Panc1 (cell line): ENCODE measurements around the gene HSFX3. TPM values are rescaled to one million over a fixed set of nuclear protein-coding genes. Genes with fewer than 3 reads are reported as not detected.
"Not testable (repeated sequence)": the region's sequence is repeated elsewhere in the genome, so short reads cannot be mapped to it uniquely, and the experiment has no call there.

Experiments used
- ATAC-seq: fragments of 200-7000 bp; cut with Tn5 transposase; 2 replicates; pipeline ENCODE4 v1.9.1; 2020; ENCODE audit warnings: mild to moderate bottlenecking, moderate library complexity
- BruUV-seq: library from RNA; stranded (reverse); fragments of 400-500 nt; replicated peaks from 2 replicates; lab custom pipeline; 2021; lab: Mats Ljungman, UMichigan
- CTCF ChIA-PET: fragments of 300-600 bp; sonication (Branson Sonifier 250); formaldehyde crosslinking; loops from one replicate; lab custom pipeline; 2022; ENCODE audit warnings: antibody characterized with exemption; lab: Charles Lee
- POLR2A ChIA-PET: fragments of 300-600 bp; sonication (Branson Sonifier 250); formaldehyde crosslinking; loops from one replicate; lab custom pipeline; 2022; ENCODE audit warnings: antibody characterized with exemption; lab: Charles Lee
- DNase-seq: peaks from one replicate; pipeline ENCODE4 v3.0.0-alpha.2; 2010; ENCODE audit warnings: low read depth, low spot score
- H3K27ac ChIP-seq: 2 replicates; pipeline ENCODE4 v1.5.1; 2011; ENCODE audit warnings: mild to moderate bottlenecking, low read length, inconsistent platforms
- H3K27me3 ChIP-seq: fragments of 200-500 bp; sonication (Bioruptor generic); 2 replicates; pipeline ENCODE4 v1.6.0; 2014; ENCODE audit warnings: low read length, inconsistent platforms; ENCODE audit not compliant: control insufficient read depth, insufficient read depth
- H3K36me3 ChIP-seq: fragments of 200-500 bp; sonication (Bioruptor generic); 2 replicates; pipeline ENCODE4 v1.5.1; 2014; ENCODE audit warnings: inconsistent platforms, mild to moderate bottlenecking, low read length, moderate library complexity; ENCODE audit not compliant: control insufficient read depth, insufficient read depth
- H3K4me1 ChIP-seq: 2 replicates; pipeline ENCODE4 v1.5.1; 2011; ENCODE audit warnings: inconsistent platforms, mild to moderate bottlenecking, low read length, moderate library complexity; ENCODE audit not compliant: control insufficient read depth, insufficient read depth
- H3K4me3 ChIP-seq, 2 experiments: 2 replicates each; pipeline ENCODE4 v1.5.1; 2011 to 2012; ENCODE audit warnings: low read depth in 2 of 2, low read length in 2 of 2, mild to moderate bottlenecking in 2 of 2, inconsistent platforms in 1 of 2, moderate library complexity in 1 of 2
- H3K9me3 ChIP-seq: fragments of 200-500 bp; sonication (Bioruptor generic); 2 replicates; pipeline ENCODE4 v1.5.1; 2014; ENCODE audit warnings: low read depth, mild to moderate bottlenecking, inconsistent platforms, low read length, moderate library complexity; ENCODE audit not compliant: control insufficient read depth, insufficient read depth
- POLR2AphosphoS5 ChIP-seq: IDR thresholded peaks from 2 replicates; pipeline ENCODE4 v1.6.1; 2012; ENCODE audit warnings: mild to moderate bottlenecking, low read depth, low read length, moderate library complexity
- SIN3A ChIP-seq: IDR thresholded peaks from 2 replicates; pipeline ENCODE4 v1.6.1; 2012; ENCODE audit warnings: low read depth, mild to moderate bottlenecking, low read length, moderate library complexity, borderline replicate concordance; ENCODE audit not compliant: insufficient read depth
- TCF7L2 ChIP-seq: IDR thresholded peaks from 2 replicates; pipeline ENCODE4 v1.6.1; 2011; ENCODE audit warnings: mild to moderate bottlenecking, low read depth, low read length, inconsistent platforms
- in situ Hi-C: cut with HindIII; loops from 2 replicates; pipeline ENCODE4 v1.10.0; 2016; ENCODE audit warnings: low sequenced_read_pairs, low pct_unique_long_range_greater_than_20kb
- intact Hi-C: fragments of 100-400 bp; cut with micrococcal nuclease; formaldehyde crosslinking; loops from one replicate; pipeline ENCODE4 v1.10.0; 2022; ENCODE audit not compliant: unreplicated experiment
- total RNA-seq: library from RNA; stranded (reverse); gene quantifications from one replicate; pipeline ENCODE4 v1.2.1, GENCODE V29; 2021; ENCODE audit not compliant: unreplicated experiment
- TF ChIP-seq, protein P1 (sequence below), 2 experiments: IDR thresholded peaks; 2 replicates each; pipeline ENCODE4 v1.6.1; 2011 to 2012; ENCODE audit warnings: low read depth in 2 of 2, control low read depth in 1 of 2, low read length in 1 of 2, mild to moderate bottlenecking in 1 of 2, moderate library complexity in 1 of 2; ENCODE audit not compliant: insufficient read depth in 1 of 2
- TF ChIP-seq, protein P2 (sequence below): fragments of 450-650 bp; IDR thresholded peaks from 2 replicates; pipeline ENCODE4 v1.5.1; 2017; ENCODE audit warnings: mild to moderate bottlenecking

The HSFX3 gene
- total RNA-seq, 1 experiment from 2014 or later: not detected

DNA sequence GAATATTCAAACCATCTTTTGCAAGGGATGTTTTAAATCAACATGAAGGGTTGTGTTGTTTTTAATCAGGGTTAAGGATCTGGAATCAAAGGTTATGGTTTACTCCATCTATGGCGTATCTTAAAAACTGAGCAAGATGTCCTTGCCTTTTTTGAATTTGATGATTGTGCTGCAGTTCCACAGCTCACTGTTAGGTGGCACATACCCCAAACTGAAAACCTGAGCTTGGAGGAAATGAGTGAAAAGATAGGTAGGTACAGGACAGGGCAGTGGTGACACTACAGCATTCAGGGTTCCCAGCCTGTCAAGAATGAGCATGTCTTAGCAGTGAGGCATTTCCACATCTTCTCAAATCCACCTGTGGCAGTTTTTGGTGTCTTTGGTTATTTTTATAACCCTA lies 22.0 kb downstream of the HSFX3 start:
- TF ChIP-seq POLR2AphosphoS5 (no peak), TCF7L2 (no peak), SIN3A (no peak)
- TF ChIP-seq, protein P1, sequence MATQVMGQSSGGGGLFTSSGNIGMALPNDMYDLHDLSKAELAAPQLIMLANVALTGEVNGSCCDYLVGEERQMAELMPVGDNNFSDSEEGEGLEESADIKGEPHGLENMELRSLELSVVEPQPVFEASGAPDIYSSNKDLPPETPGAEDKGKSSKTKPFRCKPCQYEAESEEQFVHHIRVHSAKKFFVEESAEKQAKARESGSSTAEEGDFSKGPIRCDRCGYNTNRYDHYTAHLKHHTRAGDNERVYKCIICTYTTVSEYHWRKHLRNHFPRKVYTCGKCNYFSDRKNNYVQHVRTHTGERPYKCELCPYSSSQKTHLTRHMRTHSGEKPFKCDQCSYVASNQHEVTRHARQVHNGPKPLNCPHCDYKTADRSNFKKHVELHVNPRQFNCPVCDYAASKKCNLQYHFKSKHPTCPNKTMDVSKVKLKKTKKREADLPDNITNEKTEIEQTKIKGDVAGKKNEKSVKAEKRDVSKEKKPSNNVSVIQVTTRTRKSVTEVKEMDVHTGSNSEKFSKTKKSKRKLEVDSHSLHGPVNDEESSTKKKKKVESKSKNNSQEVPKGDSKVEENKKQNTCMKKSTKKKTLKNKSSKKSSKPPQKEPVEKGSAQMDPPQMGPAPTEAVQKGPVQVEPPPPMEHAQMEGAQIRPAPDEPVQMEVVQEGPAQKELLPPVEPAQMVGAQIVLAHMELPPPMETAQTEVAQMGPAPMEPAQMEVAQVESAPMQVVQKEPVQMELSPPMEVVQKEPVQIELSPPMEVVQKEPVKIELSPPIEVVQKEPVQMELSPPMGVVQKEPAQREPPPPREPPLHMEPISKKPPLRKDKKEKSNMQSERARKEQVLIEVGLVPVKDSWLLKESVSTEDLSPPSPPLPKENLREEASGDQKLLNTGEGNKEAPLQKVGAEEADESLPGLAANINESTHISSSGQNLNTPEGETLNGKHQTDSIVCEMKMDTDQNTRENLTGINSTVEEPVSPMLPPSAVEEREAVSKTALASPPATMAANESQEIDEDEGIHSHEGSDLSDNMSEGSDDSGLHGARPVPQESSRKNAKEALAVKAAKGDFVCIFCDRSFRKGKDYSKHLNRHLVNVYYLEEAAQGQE (IDR thresholded peaks at IDR 0.05; ENCODE audit: insufficient read depth in 1 of 2, low read depth in 2 of 2, low read length in 1 of 2): no peak
- TF ChIP-seq, protein P2, sequence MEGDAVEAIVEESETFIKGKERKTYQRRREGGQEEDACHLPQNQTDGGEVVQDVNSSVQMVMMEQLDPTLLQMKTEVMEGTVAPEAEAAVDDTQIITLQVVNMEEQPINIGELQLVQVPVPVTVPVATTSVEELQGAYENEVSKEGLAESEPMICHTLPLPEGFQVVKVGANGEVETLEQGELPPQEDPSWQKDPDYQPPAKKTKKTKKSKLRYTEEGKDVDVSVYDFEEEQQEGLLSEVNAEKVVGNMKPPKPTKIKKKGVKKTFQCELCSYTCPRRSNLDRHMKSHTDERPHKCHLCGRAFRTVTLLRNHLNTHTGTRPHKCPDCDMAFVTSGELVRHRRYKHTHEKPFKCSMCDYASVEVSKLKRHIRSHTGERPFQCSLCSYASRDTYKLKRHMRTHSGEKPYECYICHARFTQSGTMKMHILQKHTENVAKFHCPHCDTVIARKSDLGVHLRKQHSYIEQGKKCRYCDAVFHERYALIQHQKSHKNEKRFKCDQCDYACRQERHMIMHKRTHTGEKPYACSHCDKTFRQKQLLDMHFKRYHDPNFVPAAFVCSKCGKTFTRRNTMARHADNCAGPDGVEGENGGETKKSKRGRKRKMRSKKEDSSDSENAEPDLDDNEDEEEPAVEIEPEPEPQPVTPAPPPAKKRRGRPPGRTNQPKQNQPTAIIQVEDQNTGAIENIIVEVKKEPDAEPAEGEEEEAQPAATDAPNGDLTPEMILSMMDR: peak; percentile 72
- POLR2A ChIA-PET: no interaction called here
- intact Hi-C loops (no loop called here), in situ Hi-C loops (no loop called here)
- CTCF ChIA-PET: interaction anchor here (0.6 kb wide), 3 partner anchors 9 to 1159 kb away, joined by 3 to 9 read pairs (median 3); no protein-coding TSS in a partner anchor
- DNase-seq: peak; percentile 28
- no peaks in the 10 kb centered on the region for H3K9me3 ChIP-seq
- ATAC-seq: peak; percentile 75
- no peak overlapping the region for H3K4me3 ChIP-seq
- BruUV-seq: TSS peak; percentile 25
- H3K27ac ChIP-seq: no peak overlapping the region
- no peaks in the 10 kb centered on the region for H3K36me3 ChIP-seq
- no peaks in the 10 kb centered on the region for H3K27me3 ChIP-seq
- H3K4me1 ChIP-seq: no peaks in the 10 kb centered on the region

DNA sequence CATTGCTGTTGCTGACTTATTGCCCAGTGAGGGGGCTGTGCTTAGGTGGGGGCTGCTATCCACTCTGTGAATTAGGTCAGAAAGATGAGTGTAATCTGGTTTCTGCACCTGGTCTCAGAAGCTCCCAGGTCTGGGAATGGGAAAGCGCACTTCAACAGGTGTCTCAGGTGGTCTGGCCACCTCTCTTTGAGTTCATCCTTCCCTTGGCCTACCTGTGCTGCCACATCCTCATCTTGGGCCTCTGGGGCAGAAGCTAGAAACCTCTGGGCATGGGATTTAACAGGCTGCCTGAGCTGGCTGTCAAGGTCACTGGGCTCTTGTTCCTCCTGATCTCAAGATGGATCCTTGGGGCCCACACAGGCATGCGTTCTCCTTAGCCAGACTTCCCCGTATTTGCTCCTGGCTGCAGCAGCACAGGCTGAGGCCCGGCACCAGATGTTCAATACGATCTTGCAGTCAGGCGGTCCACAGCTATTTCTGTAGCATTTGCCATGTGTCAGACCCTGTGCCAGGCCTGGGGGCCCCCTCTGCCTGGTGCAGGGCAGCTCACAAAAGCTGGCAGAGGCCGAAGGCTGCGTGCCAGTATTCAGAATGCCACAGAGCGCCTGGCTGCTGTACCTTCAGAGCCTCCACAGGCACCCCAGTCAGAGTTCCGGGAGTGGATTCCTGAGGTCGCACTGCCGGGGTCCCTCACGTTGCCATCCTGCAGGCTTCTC lies 23.2 kb downstream of the HSFX3 start:
- H3K36me3 ChIP-seq, ATAC-seq, POLR2A ChIA-PET, H3K27ac ChIP-seq, H3K27me3 ChIP-seq, in situ Hi-C loops, DNase-seq, H3K9me3 ChIP-seq, intact Hi-C loops, BruUV-seq, H3K4me1 ChIP-seq, H3K4me3 ChIP-seq, CTCF ChIA-PET: not testable (repeated sequence)

DNA sequence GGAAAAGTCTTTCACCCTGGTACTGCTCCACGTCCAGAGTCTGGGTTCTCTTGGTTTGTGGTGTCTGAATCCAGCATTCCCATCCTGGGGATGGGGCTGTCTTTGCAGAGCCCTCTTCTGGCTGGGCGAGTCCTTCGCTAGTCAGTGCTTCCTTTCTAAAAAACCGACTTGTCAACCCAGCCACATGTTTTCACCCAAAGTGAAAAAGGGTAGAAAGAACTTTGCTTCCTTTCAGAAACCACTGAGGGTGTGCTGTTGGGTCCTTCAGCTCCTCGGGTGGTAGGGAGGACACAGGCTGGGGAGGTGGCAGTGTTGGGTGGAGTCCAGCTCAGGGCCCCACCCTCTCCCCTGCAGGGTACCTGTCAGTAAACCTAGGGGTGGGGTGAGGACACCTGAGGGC lies 23.8 kb downstream of the HSFX3 start:
- in situ Hi-C loops, H3K4me3 ChIP-seq, POLR2A ChIA-PET, ATAC-seq, DNase-seq, intact Hi-C loops, H3K4me1 ChIP-seq, H3K27ac ChIP-seq, H3K9me3 ChIP-seq, H3K27me3 ChIP-seq, CTCF ChIA-PET, BruUV-seq, H3K36me3 ChIP-seq: not testable (repeated sequence)

DNA sequence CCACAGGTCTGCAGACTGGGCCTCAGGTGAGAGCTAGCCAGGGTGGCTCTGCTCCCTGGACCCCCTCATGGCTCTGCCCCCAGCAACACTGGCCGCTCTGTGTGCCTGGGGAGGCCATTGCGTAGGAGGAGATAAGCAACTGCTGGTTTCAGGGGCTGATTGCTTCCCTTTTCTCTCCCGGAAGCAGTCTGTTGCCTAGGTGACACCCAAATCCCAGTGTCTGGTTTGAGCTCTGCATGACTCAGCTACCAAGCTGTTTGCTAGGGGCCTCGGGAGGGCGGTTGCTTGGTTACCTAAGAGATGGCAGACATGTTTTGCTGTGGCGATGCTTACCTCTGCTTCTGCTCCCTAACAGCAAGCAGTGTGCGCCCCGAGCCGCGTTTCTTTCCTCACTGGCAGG lies 24.3 kb downstream of the HSFX3 start:
- H3K36me3 ChIP-seq, H3K9me3 ChIP-seq, H3K27me3 ChIP-seq, H3K4me3 ChIP-seq, DNase-seq, CTCF ChIA-PET, in situ Hi-C loops, BruUV-seq, H3K4me1 ChIP-seq, H3K27ac ChIP-seq, POLR2A ChIA-PET, intact Hi-C loops: not testable (repeated sequence)
- peak; percentile 47; the same call in 1 of the 2 replicates for ATAC-seq
